AG10803 (cell line): ENCODE measurements around the gene C14orf180.

Source experiments
- DNase-seq: peaks from one replicate; pipeline ENCODE4 v3.0.0; 2010; ENCODE audit warnings: low read depth
- H3K4me3 ChIP-seq: 2 replicates; pipeline ENCODE4 v1.5.1; 2011; ENCODE audit warnings: mild to moderate bottlenecking, low read length, control low read depth
- CTCF ChIP-seq: conservative IDR thresholded peaks from 2 replicates; pipeline ENCODE4 v1.5.1; 2011; ENCODE audit warnings: mild to moderate bottlenecking, low read length, control low read depth, inconsistent platforms

C14orf180 gene

GRCh38 chr14:104556256-104557021 lies 23.1 kb upstream of the C14orf180 start:
- no peak for TF ChIP-seq CTCF
- DNase-seq, result no peak
- H3K4me3 ChIP-seq, result no peak overlapping the region

GRCh38 chr14:104557086-104557485 lies 22.5 kb upstream of the C14orf180 start:
- DNase-seq, result no peak
- H3K4me3 ChIP-seq, result no peak overlapping the region
- TF ChIP-seq CTCF, result no peak

GRCh38 chr14:104557766-104558165 lies 21.8 kb upstream of the C14orf180 start:
- DNase-seq, result no peak
- no peak overlapping the region for H3K4me3 ChIP-seq
- no peak for TF ChIP-seq CTCF

- TF ChIP-seq CTCF, result no peak
- DNase-seq, result no peak
- no peak overlapping the region for H3K4me3 ChIP-seq
Observed at GRCh38 chr14:104558231-104559027, 21.1 kb upstream of the C14orf180 start.

- no peak overlapping the region for H3K4me3 ChIP-seq
- no peak for DNase-seq
- TF ChIP-seq CTCF, result no peak
Observed at GRCh38 chr14:104559028-104559803, 20.3 kb upstream of the C14orf180 start.

GRCh38 chr14:104559804-104560585 lies 19.6 kb upstream of the C14orf180 start:
- no peak for DNase-seq
- no peak overlapping the region for H3K4me3 ChIP-seq
- TF ChIP-seq CTCF, result no peak
